Caki2 (cell line): ENCODE data around the gene IL17RC. TPM values are rescaled to one million over a fixed set of nuclear protein-coding genes. Genes with fewer than 3 reads are reported as not detected.
"Not testable (repeated sequence)": the region's sequence is repeated elsewhere in the genome, so short reads cannot be mapped to it uniquely, and the experiment has no call there.

Experiments used
- DNase-seq: peaks from one replicate; pipeline ENCODE4 v3.0.0-alpha.2; 2015; ENCODE audit warnings: low read depth
- in situ Hi-C: cut with HindIII; loops from 2 replicates; pipeline ENCODE4 v1.10.0; 2016; ENCODE audit warnings: low sequenced_read_pairs, low pct_unique_long_range_greater_than_20kb, mixed read lengths
- total RNA-seq: library from RNA; depleted of rRNA; stranded (reverse); fragments of >200 nt; shearing (Covaris generic); gene quantifications from 2 replicates; pipeline ENCODE4 v1.2.3, GENCODE V29; 2014; ENCODE audit warnings: low replicate concordance

IL17RC gene
- total RNA-seq, 1 experiment from 2014 or later: 51.8 TPM

GRCh38 chr3:9937486-9938238, 20.8 kb downstream of the IL17RC start:
- no peak for DNase-seq
- in situ Hi-C loops: no loop called here

- no peak for DNase-seq
- in situ Hi-C loops: no loop called here
These were observed 22.1 kb downstream of the IL17RC start for GRCh38 chr3:9938966-9939365.

- in situ Hi-C loops, DNase-seq: not testable (repeated sequence)
These were observed 23.0 kb downstream of the IL17RC start for GRCh38 chr3:9939906-9940305.

GRCh38 chr3:9940746-9941145, 23.8 kb downstream of the IL17RC start:
- DNase-seq: no peak
- in situ Hi-C loops: no loop called here

GRCh38 chr3:9942164-9942563, 25.3 kb downstream of the IL17RC start:
- in situ Hi-C loops: no loop called here
- no peak for DNase-seq

GRCh38 chr3:9942934-9943690, 26.2 kb downstream of the IL17RC start:
- in situ Hi-C loops: no loop called here
- no peak for DNase-seq

GRCh38 chr3:9944271-9944670, 27.4 kb downstream of the IL17RC start:
- in situ Hi-C loops: no loop called here

GRCh38 chr3:9945358-9945757, 28.5 kb downstream of the IL17RC start:
- in situ Hi-C loops: no loop called here
- DNase-seq: no peak

More at GRCh38 chr3:9944271-9944670, 27.4 kb downstream of the IL17RC start:
- DNase-seq: no peak

GRCh38 chr3:9946112-9947024, 29.5 kb downstream of the IL17RC start:
- peak; percentile 77 for DNase-seq
- in situ Hi-C loops: no loop called here

GRCh38 chr3:9947025-9947995, 30.4 kb downstream of the IL17RC start:
- in situ Hi-C loops: no loop called here
- DNase-seq: peak; percentile 63

- DNase-seq: no peak
- in situ Hi-C loops: no loop called here
These were observed 31.7 kb downstream of the IL17RC start for GRCh38 chr3:9948586-9948985.

GRCh38 chr3:9949115-9949514, 32.2 kb downstream of the IL17RC start:
- in situ Hi-C loops: no loop called here
- no peak for DNase-seq

GRCh38 chr3:9949626-9950025, 32.7 kb downstream of the IL17RC start:
- no peak for DNase-seq
- in situ Hi-C loops: no loop called here

- in situ Hi-C loops: no loop called here
These were observed 34.2 kb downstream of the IL17RC start for GRCh38 chr3:9951126-9951525.

GRCh38 chr3:9951598-9951961, 34.7 kb downstream of the IL17RC start:
- DNase-seq: no peak
- in situ Hi-C loops: no loop called here

More at GRCh38 chr3:9951126-9951525, 34.2 kb downstream of the IL17RC start:
- no peak for DNase-seq

GRCh38 chr3:9951962-9952805, 35.3 kb downstream of the IL17RC start, which contains the start of gene PRRT3:
Gene PRRT3, minus strand, starts transcription at chr3:9952408. Its CDS starts 2,293 bp downstream, at chr3:9950115.
- in situ Hi-C loops: no loop called here
- no peak for DNase-seq

GRCh38 chr3:9955067-9955502, 38.2 kb downstream of the IL17RC start:
- in situ Hi-C loops: no loop called here
- no peak for DNase-seq
